Sigmoid colon (tissue), 7 donors: ENCODE results near the gene ACTR6. TPM values are rescaled to one million over a fixed set of nuclear protein-coding genes. Genes with fewer than 3 reads are reported as not detected.

Experiments
- DNase-seq: peaks from one replicate; pipeline ENCODE4 v3.0.0-alpha.2; 2019
- H3K27ac ChIP-seq, 4 donors: fragments of 200-600 bp; sonication (generic); one replicate each; pipeline ENCODE4 v1.5.1; 2016 to 2019; ENCODE audit warnings: mild to moderate bottlenecking in 1 of 4
- H3K27me3 ChIP-seq, 3 donors: fragments of 200-600 bp; sonication (generic); one replicate each; pipeline ENCODE4 v1.5.1; 2019; ENCODE audit warnings: mild to moderate bottlenecking in 1 of 3
- H3K36me3 ChIP-seq, 4 donors: fragments of 200-600 bp; sonication (generic); one replicate each; pipeline ENCODE4 v1.5.1; 2016 to 2019
- H3K4me1 ChIP-seq, 4 donors: fragments of 200-600 bp; sonication (generic); one replicate each; pipeline ENCODE4 v1.5.1; 2017 to 2019
- H3K4me3 ChIP-seq, 4 donors: fragments of 200-600 bp; sonication (generic); one replicate each; pipeline ENCODE4 v1.5.1; 2017 to 2019; ENCODE audit warnings: mild to moderate bottlenecking in 2 of 4, moderate library complexity in 1 of 4
- H3K9me3 ChIP-seq, 4 donors: fragments of 200-600 bp in 3 of 4; sonication (generic) in 3 of 4; one replicate each; pipeline versions ENCODE4 v1.5.1 to v1.6.1; 2013 to 2019
- EP300 ChIP-seq, 4 donors: sonication (generic); formaldehyde crosslinking; IDR thresholded peaks; one replicate each; pipeline ENCODE4 v1.6.1; 2017; ENCODE audit warnings: antibody characterized with exemption in 4 of 4
- POLR2A ChIP-seq, 2 donors: fragments of 450-650 bp; IDR thresholded peaks; one replicate each; pipeline ENCODE4 v1.6.1; 2016; ENCODE audit warnings: antibody characterized with exemption in 2 of 2, mild to moderate bottlenecking in 2 of 2, moderate library complexity in 2 of 2
- POLR2AphosphoS5 ChIP-seq, 4 donors: sonication (generic); formaldehyde crosslinking; IDR thresholded peaks; one replicate each; pipeline ENCODE4 v1.6.1; 2017; ENCODE audit warnings: antibody characterized with exemption in 4 of 4
- WGBS, 2 donors: extraction: QIAGEN DNeasy Blood & Tissue Kit; methylation state at CpG; one replicate each; pipeline ENCODE4 v1.1.7; 2013; 5-methylcytosine and 5-hydroxymethylcytosine counted together
- intact Hi-C: fragments of 100-400 bp; cut with DNase I; formaldehyde crosslinking; loops from one replicate; pipeline ENCODE4 v1.15.1; 2023
- polyA plus RNA-seq, 3 donors: library from polyadenylated mRNA; stranded (reverse); fragments of 200-250 nt; gene quantifications; one replicate each; pipeline ENCODE4 v1.2.3, GENCODE V29; 2013
- total RNA-seq, 4 donors: library from RNA; depleted of rRNA; stranded (reverse); fragments of >200 nt; gene quantifications; one replicate each; pipeline ENCODE4 v1.1.0, GENCODE V29; 2016
- TF ChIP-seq, protein P1 (sequence below), 4 experiments: fragments of 450-650 bp in 3 of 4; fragments of 200-600 bp in 1 of 4; IDR thresholded peaks; one replicate each; pipeline ENCODE4 v1.5.1; 2016 to 2019; ENCODE audit warnings: antibody characterized with exemption in 4 of 4, mild to moderate bottlenecking in 3 of 4, moderate library complexity in 2 of 4
- donor health status: healthy with polysubstance abuse.
- donor health status: Bipolar disorder and iron deficiency.
- donor health status: healthy.

Gene ACTR6
- total RNA-seq (10 to 100 TPM in 3 of 4 donors, 1 to 10 TPM in 1; 9.1 to 31.4 (median 23.3) TPM), polyA plus RNA-seq (10 to 100 TPM; 21.7 to 37.5 (median 34.8) TPM)

DNA sequence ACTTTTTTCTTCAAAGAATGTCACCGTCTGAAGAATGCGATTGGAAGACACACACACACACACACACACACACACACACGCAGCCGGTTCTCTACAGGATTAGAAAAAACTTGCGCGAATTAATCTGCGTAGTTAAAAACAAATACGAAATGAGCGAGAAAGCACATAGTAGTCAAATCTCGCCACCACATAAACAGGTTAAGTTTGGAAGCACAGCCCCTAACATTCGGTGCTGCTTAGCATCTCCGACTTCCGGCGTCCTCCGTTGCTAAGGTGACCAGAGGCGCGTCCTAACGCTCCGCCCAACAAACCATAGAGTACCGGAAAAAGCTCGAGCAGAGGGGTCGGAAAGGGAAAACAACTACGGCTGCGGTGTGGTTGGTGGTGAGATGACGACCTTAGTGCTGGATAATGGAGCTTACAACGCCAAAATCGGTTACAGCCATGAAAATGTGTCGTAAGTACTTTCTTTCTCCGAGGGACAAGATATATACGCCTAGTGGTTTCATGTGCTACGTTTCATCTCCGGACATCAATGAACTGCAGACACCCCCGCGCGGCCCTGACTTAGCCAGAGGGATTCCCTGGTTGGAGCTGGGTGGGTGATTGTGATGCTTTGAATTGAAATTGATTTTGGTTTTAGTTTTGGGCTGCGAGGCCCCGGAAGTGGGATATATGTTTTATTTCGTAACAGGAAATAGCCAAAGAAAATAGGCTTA is at the start of gene ACTR6:
Gene ACTR6 (plus strand): TSS at position 353 of the 719 bp plus-strand sequence. CDS start 37 bp downstream, at position 390.
- intact Hi-C loops, result loop anchor here (2.0 to 10.0 kb wide), 5 partner anchors 36 to 126 kb away; partner anchors contain the start of genes BLTP3B, DEPDC4 and SCYL2
- H3K4me3 ChIP-seq, result peak within 1 kb of the TSS; percentile 58 to 85 (median 70)
- H3K36me3 ChIP-seq, result peaks cover 0 to 7% (median 0%) of the 10 kb centered on the region in 4 donors
- peak within 1 kb of the TSS; percentile 85 to 92 (median 91) for H3K27ac ChIP-seq
- no peaks in the 10 kb centered on the region for H3K9me3 ChIP-seq
- peak; percentile 96 for DNase-seq
- peaks cover 0 to 27% (median 17%) of the 10 kb centered on the region in 4 donors for H3K4me1 ChIP-seq
- TF ChIP-seq POLR2AphosphoS5 (IDR thresholded peaks at IDR 0.05), result peak; percentile 36 to 86 (median 82)
- TF ChIP-seq POLR2A (IDR thresholded peaks at IDR 0.05), result peak in 1 of 2 donors; percentile 46
- TF ChIP-seq, protein P1, sequence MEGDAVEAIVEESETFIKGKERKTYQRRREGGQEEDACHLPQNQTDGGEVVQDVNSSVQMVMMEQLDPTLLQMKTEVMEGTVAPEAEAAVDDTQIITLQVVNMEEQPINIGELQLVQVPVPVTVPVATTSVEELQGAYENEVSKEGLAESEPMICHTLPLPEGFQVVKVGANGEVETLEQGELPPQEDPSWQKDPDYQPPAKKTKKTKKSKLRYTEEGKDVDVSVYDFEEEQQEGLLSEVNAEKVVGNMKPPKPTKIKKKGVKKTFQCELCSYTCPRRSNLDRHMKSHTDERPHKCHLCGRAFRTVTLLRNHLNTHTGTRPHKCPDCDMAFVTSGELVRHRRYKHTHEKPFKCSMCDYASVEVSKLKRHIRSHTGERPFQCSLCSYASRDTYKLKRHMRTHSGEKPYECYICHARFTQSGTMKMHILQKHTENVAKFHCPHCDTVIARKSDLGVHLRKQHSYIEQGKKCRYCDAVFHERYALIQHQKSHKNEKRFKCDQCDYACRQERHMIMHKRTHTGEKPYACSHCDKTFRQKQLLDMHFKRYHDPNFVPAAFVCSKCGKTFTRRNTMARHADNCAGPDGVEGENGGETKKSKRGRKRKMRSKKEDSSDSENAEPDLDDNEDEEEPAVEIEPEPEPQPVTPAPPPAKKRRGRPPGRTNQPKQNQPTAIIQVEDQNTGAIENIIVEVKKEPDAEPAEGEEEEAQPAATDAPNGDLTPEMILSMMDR (IDR thresholded peaks at IDR 0.05), result no peak
- WGBS, 2 donors, result 0 to 1% methylated on average over 38 of the region's 38 CpGs
- no peaks in the 10 kb centered on the region for H3K27me3 ChIP-seq

DNA sequence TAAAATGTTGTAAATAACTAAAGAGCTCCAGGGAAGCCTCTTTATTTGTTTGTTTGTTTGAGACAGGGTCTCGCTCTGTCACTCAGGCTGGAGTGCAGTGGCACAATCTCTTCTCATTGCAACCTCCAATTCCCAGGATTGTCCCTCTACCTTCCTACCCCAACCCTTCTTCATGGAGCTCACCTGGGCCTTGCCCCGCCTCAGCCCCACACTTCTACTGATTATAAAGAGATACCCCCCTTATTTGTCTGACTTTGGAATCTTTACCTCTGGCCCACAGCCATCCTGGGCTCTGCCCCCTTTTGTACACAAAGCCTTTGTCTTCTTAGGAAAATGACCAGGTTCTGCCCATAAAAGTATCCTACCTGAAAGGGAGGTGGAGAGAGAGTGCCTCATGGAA is 48.8 kb upstream of the ACTR6 start:
- intact Hi-C loops, result no loop called here
- 65 to 88% methylated on average over 2 of the region's 2 CpGs for WGBS, 2 donors
- H3K36me3 ChIP-seq, result no peaks in the 10 kb centered on the region
- H3K4me1 ChIP-seq, result no peaks in the 10 kb centered on the region
- no peaks in the 10 kb centered on the region for H3K27me3 ChIP-seq
- H3K27ac ChIP-seq, result no peak overlapping the region
- no peak for TF ChIP-seq EP300 (IDR thresholded peaks at IDR 0.05)
- TF ChIP-seq POLR2A (IDR thresholded peaks at IDR 0.05), result no peak
- TF ChIP-seq, protein P1 (IDR thresholded peaks at IDR 0.05), result no peak
- TF ChIP-seq POLR2AphosphoS5 (IDR thresholded peaks at IDR 0.05), result no peak
- H3K4me3 ChIP-seq, result no peak overlapping the region
- no peaks in the 10 kb centered on the region for H3K9me3 ChIP-seq
- DNase-seq, result no peak

DNA sequence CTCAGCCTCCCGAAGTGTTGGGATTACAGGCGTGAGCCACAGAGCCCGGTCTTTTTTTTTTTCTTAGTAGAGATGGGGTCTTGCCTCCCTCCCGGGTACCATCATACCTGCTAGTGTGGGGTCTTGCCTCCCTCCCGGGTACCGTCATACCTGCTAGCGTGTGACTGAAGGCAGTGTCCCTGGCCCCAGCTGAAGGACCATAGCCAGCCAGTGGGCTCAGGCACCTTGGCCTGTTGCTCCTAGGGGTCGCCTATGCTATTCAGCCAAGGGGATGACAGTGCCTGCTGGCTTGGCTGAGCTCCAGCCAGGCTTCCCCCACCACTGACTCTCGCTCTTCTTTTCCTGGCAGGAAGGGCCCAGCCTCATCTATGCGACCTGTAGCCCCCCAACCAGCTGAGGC is 47.5 kb upstream of the ACTR6 start:
- TF ChIP-seq, protein P1 (IDR thresholded peaks at IDR 0.05), result no peak
- no peak for TF ChIP-seq POLR2AphosphoS5 (IDR thresholded peaks at IDR 0.05)
- Histone ChIP-seq H3K9me3 (no peaks in the 10 kb centered on the region), H3K4me3 (no peak overlapping the region), H3K36me3 (no peaks in the 10 kb centered on the region), H3K4me1 (no peaks in the 10 kb centered on the region), H3K27ac (no peak overlapping the region), H3K27me3 (no peaks in the 10 kb centered on the region)
- intact Hi-C loops, result no loop called here
- DNase-seq, result peak; percentile 53
- WGBS, 2 donors, result 95% methylated on average over 10 of the region's 10 CpGs

DNA sequence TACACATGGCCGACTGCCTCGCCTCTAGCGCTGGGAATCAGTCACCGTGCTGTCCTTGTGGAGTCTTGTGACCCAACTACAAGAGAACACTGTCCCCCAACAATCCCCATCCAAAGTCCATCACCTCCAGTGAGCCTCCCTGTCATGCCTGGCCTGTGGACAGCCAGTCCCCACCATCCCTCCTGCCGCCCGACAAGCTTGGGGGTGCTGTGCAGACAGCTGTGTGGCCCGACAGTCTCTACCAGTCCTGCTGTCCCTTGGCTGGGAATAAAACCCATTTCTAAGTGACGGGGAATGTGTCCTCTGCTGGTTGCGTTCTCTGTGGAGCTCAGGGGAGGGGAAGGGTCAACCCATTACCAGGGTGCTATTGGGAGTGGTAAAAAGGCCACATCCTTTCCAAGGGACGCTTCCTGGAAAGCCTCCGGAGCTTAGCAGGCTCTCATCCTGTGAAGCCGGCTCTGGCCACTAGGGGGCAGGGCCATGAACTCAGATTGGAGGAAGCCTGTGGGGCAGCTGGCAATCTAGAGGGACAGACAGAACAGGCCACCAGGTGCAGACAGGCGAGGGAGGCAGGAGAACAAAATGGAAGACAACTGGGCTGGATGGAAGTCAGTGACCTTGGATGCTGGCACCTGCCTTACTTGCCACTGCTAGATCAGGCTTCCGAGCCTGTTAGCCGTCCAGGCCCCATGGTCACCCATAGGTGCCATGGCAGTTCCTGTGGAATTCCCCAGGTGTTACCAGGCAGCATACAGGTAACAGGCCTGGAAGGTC is 46.0 kb upstream of the ACTR6 start:
- H3K27me3 ChIP-seq, result no peaks in the 10 kb centered on the region
- WGBS, 2 donors, result 69 to 72% methylated on average over 15 of the region's 15 CpGs
- no peak overlapping the region for H3K27ac ChIP-seq
- no peaks in the 10 kb centered on the region for H3K4me1 ChIP-seq
- peak; percentile 77 for DNase-seq
- no peaks in the 10 kb centered on the region for H3K9me3 ChIP-seq
- no peak overlapping the region for H3K4me3 ChIP-seq
- H3K36me3 ChIP-seq, result no peaks in the 10 kb centered on the region
- intact Hi-C loops, result no loop called here
- TF ChIP-seq POLR2A (IDR thresholded peaks at IDR 0.05), result no peak
- TF ChIP-seq POLR2AphosphoS5 (IDR thresholded peaks at IDR 0.05), result no peak
- TF ChIP-seq, protein P1 (IDR thresholded peaks at IDR 0.05), result peak; percentile 28 to 68 (median 64)
- TF ChIP-seq EP300 (IDR thresholded peaks at IDR 0.05), result no peak
